Forelimb muscle (tissue), 1 donor: Measurements from ENCODE around the gene MTA3. TPM values are rescaled to one million over a fixed set of nuclear protein-coding genes. Genes with fewer than 3 reads are reported as not detected.

Experiments
- DNase-seq: peaks from one replicate; pipeline ENCODE4 v3.0.0-alpha.2; 2013; ENCODE audit warnings: low read depth
- polyA plus RNA-seq: library from polyadenylated mRNA; unstranded; fragments of 120-200 nt; gene quantifications from one replicate; pipeline ENCODE4 v1.2.1, GENCODE V29; 2013; ENCODE audit not compliant: insufficient read length

Gene MTA3
- polyA plus RNA-seq, 1 donor: 26.5 TPM

- DNase-seq: no peak
Observed at GRCh38 chr2:42762155-42762554, 193.7 kb downstream of the MTA3 start.

DNA sequence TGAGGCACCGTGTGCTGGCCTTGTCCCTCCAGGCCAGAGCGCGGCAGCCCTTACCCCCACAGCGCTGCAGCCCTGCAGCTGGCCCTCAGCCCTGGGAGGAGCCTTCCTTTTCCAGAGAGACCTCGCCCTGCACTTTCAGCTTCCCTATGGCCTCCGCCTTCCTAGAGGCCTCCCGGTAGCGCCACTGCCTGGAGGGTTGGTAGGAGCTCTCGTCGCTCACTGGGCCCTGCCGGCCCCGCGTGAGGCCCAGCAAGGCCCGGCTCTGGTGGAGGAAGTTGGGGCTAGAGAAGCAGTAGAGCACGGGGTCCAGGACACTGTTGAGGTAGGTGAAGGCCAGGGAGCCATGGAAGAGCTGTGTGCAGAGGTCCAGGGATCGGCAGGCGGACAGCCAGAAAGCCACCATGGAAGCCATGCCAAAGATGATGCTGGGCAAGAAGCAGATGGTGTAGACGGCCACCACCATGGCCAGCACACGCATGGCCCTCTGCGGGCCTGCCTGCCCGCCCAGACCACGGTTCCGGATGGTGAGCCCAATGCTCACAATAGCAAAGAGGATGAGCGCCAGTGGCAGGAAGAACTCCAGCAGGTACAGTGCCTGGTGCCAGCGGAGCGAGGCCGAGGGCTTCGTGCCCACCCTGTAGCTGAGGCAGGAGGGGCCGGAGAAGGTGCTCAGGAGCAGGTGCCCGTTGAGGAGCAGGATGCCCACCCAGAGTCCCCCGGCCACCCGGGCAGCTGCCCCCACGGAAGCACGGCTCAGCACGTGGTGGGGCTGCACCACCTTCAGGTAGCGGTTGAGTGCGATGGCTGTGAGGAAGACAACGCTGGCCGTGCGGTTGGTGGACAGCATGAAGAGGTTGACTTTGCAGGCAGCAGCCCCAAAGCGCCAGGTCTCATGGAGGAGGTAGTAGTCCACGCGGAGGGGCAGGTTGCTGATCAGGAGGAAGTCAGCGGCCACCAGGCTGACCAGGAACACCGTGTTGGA, 194.7 kb downstream of the MTA3 start:
- DNase-seq: no peak

DNA sequence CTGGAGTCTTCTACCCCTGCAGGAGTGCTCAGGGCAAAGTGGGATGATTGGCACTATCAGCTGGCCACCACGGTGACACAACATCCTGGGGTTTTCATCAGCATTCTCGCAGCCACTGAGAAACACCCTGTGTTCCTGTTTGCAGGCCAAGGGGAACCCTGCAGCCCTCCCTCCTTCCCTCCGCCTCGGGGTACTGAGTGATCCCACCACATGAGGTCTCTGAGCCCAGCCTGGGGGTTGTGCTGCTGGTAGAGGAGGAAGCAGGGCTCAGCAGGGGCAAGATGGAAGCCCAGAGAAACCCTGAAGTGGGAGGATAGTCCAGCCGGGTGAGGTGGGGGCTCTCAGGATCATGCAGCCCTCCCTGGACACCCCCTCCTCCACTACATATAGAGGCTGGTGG, 195.7 kb downstream of the MTA3 start, which contains the start of gene OXER1:
Gene OXER1, minus strand, starts transcription at position 40 of the 400 bp plus-strand sequence. CDS start 73 bp downstream, outside the sequence.
- no peak for DNase-seq

- DNase-seq: no peak
Observed at GRCh38 chr2:42764901-42765300, 196.5 kb downstream of the MTA3 start.

- DNase-seq: no peak
Observed at GRCh38 chr2:42765686-42766085, 197.3 kb downstream of the MTA3 start.

DNA sequence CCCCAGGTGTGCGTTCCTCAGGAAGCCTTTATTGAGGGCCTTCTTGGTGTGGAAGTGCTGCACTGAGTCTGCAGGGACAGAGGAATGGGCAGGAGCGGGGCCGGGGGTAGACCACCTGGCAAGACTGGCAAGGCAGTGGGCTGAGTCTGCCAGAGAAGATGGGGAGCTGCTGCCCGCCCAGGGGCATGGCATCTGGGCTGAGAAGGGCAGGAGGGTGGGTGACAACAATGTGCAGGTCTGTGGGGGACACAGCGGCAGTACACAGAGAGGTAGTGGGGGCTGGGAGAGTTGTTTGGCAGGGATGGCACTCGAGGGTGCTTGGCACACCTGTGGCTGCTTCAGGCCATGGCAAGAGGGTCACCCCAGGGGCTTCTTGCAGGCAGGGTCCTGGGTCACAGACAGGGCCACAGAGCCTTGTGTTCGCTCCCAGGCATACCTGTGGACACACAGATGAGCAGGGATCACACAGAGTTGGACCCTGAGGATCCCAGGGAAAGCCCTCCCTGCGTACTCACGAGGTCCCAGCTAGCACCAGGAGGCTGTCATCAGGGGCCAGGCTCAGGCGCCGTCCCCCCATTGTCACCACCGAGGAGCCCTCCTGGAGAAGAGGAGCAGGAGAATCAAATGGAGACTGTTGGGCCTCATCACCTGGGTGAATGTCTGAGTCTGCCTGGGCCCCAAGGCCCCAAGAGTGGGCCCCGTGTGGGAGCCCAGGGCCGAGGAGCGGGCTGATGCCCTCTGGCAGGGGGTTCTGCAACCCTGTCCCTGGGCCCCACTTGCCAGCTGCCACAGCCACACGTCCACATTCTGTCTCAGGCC, 198.9 kb downstream of the MTA3 start:
- DNase-seq: no peak

- no peak for DNase-seq
Observed at GRCh38 chr2:42767899-42768705, 199.7 kb downstream of the MTA3 start.

DNA sequence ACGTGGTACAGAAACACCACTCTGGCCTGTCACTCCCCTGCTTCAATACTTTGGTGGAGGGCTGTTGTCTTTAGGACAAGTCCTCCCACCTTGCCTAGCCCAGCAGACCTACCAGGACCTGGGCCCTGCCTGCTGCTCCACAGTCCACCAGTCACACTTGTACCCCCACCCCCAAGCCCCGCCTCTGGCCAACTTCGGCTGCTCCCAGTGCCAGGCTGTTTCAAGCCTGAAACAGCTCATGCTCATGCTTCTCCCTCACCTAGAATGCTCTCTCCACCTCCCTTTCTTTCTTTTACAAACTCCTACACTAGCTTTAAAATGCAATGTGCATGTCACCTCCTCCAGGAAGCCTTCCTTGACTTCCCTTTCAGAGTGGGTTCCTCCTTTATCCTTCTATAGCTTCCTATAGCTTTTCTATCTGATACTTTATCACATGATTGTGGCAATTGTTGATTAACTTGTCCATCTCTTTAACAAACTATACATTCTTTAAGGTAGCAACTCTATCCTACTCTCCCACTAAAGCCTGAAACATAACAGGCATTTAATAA, 200.3 kb downstream of the MTA3 start:
- DNase-seq: no peak

DNA sequence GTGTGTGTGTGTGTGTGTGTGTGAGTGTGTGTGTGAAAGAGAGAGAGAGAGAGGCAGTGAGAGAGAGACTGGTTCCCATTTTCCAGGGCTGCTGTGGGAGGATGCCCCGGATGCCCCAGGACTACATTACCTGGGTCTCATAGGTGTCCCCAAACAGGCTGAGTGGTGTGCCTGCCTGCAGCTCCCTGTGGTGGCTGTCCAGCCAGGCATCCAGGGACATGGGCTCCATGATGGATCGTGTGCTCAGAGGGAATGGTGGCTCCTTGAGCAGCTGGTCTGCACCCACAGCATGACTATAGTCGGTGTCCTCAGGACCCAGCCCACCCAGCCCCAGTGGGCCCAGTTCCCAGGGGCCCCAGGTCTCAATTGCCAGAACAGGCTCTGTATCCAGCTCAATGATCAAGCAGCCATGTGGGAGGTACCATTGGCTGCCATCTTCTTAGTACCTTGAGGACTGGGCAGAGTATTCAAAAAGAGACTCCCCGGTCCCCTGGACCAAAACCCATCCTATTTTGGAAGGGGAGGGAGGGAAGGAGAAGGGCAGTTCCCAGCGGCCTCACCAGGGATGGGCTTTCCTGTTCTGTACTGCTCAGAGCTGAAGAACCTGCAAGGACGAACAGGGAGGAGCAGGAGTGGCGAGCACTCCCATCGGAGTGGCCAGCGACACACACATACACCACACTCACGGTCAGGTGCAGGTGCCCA, 201.3 kb downstream of the MTA3 start:
- DNase-seq: no peak

DNA sequence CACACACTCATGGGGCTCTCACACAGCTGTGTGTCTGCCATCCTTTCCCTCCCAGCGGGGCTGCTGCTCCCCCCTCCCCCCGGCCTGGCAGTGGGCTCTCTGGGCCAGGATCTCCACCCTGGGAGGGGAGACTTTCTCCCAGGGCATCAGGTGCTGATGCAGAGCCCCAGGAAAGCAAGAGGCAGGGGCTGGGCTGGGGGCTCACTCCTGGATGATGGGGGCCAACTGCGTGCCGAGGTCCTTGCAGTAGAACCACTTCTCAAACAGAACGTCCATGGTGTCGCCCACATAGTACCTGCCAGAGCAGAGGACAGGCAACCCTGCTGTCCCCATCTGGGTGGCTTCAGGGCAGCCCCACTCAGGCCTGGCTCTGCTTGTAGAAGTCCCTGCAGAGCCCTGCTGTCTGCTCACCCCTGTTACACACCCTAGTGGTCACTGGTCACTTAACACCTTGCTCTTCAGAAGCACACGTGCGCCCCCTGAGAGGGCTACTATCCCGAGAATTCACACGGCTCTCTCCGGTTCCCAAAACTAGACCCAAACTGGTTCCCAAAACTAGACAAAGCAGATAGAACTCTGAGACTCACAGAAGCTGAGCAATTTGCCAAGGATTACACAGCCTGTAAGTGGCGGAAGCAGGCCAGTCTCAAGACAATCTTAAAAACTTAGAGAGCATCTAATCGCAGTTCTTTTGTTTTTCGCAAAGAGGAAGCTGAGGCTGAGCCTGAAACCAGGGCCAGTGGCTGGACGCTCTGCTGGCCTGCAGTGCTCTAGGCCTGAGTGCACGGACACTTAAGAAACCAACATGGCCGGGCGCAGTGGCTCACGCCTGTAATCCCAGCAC, 202.1 kb downstream of the MTA3 start:
- DNase-seq: no peak

- no peak for DNase-seq
Observed at GRCh38 chr2:42771546-42772153, 203.2 kb downstream of the MTA3 start.

DNA sequence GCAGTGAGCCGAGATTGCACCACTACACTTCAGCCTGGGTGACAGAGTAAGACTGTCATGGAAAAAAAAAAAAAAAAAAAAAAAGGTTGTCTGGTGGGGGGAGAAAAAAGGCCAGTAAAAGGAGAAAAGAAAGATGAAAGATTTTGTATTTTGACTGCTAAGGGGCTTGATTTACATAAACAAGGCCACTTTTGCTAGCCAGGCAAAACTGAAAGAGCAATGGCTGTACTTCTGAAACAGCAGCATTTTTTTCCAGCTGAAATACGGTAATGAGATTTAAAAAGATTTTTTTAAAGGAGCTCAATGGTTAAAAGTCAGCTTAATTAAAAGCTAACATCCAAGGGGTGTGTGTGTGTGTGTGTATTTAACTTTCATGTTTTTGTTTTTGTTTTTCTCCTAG, 206.8 kb downstream of the MTA3 start:
- DNase-seq: no peak

GRCh38 chr2:42775810-42776209, 207.4 kb downstream of the MTA3 start:
- no peak for DNase-seq

- DNase-seq: no peak
Observed at GRCh38 chr2:42777883-42778805, 209.7 kb downstream of the MTA3 start.

GRCh38 chr2:42781181-42781580, 212.7 kb downstream of the MTA3 start:
- DNase-seq: no peak

DNA sequence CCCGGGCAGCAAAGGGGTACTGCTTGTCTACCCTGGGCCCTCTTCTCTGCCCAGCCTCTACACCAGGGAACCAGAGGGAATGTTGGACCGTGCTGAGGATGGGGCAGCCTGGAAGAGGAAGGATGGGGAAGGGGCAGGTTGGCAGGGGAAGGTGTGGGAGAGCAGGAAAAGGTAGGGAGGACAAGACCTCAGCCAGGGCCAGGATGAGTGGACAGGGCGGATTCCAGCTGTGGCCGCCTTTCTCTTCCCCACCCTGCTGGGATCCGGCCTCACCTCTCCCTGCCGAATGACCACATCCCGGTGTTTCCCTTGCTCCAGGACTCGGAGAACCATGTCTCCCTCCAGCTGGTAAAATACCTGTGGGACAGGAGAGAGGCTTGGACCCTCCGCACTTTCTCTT, 215.1 kb downstream of the MTA3 start:
- DNase-seq: no peak

- DNase-seq: no peak
Observed at GRCh38 chr2:42784204-42784880, 215.9 kb downstream of the MTA3 start.
